ENCODE data around the gene SEMA3G.

SEMA3G gene

DNA sequence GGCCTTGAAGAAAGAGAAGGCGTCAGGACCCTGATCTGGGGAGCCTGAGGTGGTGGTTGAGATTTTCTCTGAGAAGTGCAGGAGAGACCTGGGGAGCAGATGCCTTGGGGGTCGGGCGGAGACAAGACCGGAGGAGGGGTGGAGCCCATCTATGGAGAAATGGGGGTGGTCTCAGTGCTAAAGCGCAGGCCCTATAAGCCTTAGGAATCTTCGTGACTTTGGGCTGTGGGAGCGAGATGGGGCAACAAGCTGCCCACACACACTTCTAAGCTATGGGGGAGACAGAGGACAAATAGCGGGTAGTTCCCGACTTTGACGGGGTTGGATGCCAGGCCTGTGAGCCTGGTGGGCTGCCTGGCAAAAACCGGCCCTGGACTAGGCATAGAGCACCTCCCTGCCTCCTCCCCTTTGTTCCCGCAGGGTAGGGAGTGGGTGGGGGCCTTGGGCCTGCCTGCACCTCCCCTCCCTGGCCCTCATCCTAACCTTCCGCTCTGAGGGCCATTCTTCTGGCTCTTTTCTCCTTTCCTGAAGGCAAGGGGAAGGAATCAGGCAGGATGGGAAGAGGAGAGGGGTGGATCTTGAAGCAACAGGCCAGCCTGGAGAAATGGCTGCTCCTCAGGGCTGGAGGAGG, 11.4 kb upstream of the SEMA3G start:
- no peaks in the 10 kb centered on the region for H4K20me1 ChIP-seq (ENCODE audit: control insufficient read depth, insufficient read depth, low read depth, low read length)
- H3K4me3 ChIP-seq (ENCODE audit: low read length): peak overlapping the region; percentile 91
- peaks cover 45% of the 10 kb centered on the region for H3K36me3 ChIP-seq (ENCODE audit: control insufficient read depth, low read length)
- H3K9me3 ChIP-seq (ENCODE audit: control insufficient read depth, insufficient read depth, low read length): no peaks in the 10 kb centered on the region
- peak overlapping the region; percentile 35; the same call in 1 of the 2 replicates for H3K27ac ChIP-seq (ENCODE audit: low read depth, low read length)
- H3K4me2 ChIP-seq (ENCODE audit: low read length): peak overlapping the region; percentile 76
- no peaks in the 10 kb centered on the region for H3F3A ChIP-seq (ENCODE audit: control insufficient read depth, insufficient read depth)
- H3K27me3 ChIP-seq (ENCODE audit: control insufficient read depth, low read length): no peaks in the 10 kb centered on the region
- TF ChIP-seq EZH2phosphoT487 (IDR thresholded peaks at IDR 0.05; ENCODE audit: borderline replicate concordance, low read length): no peak
- H3K79me2 ChIP-seq (ENCODE audit: control insufficient read depth, low read length): peaks cover 32% of the 10 kb centered on the region
- no peaks in the 10 kb centered on the region for H3K9me2 ChIP-seq (replicated peaks; ENCODE audit: control insufficient read depth, low read length)
- peaks cover 23% of the 10 kb centered on the region for H3K4me1 ChIP-seq (ENCODE audit: control insufficient read depth, low read length)

DNA sequence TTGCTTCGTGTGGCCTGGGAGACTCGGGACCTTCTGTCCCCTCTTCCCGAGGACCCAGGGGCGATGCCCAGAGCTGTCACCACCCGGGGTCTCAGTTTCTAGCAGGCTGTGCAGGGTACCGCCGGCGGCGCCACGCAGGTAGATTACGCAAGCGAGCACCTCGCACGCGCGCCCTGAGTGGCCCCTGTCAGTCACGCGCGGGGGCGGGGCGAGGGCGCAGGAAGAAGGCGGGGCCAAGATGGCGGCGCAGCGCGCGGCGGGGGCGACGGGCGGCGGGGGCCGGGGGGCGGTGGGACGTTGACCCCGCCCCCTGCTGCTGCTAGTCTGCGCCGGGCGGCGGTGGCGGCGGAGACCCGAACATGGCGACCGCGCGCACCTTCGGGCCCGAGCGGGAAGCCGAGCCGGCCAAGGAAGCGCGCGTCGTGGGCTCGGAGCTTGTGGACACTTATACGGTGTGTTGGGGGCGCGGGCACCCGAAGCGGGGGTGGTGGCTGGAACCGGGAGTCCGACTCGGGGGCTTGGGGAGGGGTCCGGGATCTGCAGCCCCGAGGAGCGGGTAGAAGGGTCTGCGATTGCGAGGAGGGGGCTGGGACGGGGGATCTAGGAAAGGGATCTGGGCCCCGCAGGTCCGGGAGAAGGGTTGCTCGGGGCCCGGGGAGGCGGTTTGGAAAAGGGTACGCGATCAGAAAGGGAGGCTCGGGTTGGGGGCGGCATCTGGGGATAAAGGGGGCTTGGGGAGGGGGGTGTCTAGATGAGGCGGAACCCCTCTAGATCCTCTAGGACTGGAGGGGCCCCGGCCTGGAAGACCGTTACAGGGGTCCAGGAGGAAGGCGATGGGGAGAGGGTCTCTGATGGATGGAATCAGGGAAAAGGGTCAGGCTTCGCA, 10.6 kb upstream of the SEMA3G start, which contains the start of gene NISCH:
Gene NISCH (plus strand): TSS at position 322 of the 886 bp plus-strand sequence. CDS start 38 bp downstream, at position 360.
- H3K27me3 ChIP-seq (ENCODE audit: control insufficient read depth, low read length): no peaks in the 10 kb centered on the region
- H3F3A ChIP-seq (ENCODE audit: control insufficient read depth, insufficient read depth): no peaks in the 10 kb centered on the region
- H3K36me3 ChIP-seq (ENCODE audit: control insufficient read depth, low read length): peaks cover 38% of the 10 kb centered on the region
- H3K9me3 ChIP-seq (ENCODE audit: control insufficient read depth, insufficient read depth, low read length): no peaks in the 10 kb centered on the region
- peaks cover 32% of the 10 kb centered on the region for H3K79me2 ChIP-seq (ENCODE audit: control insufficient read depth, low read length)
- H3K4me3 ChIP-seq (ENCODE audit: low read length): peak within 1 kb of the TSS; percentile 91
- H3K27ac ChIP-seq (ENCODE audit: low read depth, low read length): peak within 1 kb of the TSS; percentile 35
- peaks cover 23% of the 10 kb centered on the region for H3K4me1 ChIP-seq (ENCODE audit: control insufficient read depth, low read length)
- TF ChIP-seq EZH2phosphoT487 (IDR thresholded peaks at IDR 0.05; ENCODE audit: borderline replicate concordance, low read length): no peak
- TF ChIP-seq, protein P1, sequence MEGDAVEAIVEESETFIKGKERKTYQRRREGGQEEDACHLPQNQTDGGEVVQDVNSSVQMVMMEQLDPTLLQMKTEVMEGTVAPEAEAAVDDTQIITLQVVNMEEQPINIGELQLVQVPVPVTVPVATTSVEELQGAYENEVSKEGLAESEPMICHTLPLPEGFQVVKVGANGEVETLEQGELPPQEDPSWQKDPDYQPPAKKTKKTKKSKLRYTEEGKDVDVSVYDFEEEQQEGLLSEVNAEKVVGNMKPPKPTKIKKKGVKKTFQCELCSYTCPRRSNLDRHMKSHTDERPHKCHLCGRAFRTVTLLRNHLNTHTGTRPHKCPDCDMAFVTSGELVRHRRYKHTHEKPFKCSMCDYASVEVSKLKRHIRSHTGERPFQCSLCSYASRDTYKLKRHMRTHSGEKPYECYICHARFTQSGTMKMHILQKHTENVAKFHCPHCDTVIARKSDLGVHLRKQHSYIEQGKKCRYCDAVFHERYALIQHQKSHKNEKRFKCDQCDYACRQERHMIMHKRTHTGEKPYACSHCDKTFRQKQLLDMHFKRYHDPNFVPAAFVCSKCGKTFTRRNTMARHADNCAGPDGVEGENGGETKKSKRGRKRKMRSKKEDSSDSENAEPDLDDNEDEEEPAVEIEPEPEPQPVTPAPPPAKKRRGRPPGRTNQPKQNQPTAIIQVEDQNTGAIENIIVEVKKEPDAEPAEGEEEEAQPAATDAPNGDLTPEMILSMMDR (IDR thresholded peaks at IDR 0.05; ENCODE audit: low read depth, low read length, poor library complexity, severe bottlenecking): no peak
- H4K20me1 ChIP-seq (ENCODE audit: control insufficient read depth, insufficient read depth, low read depth, low read length): no peaks in the 10 kb centered on the region
- peak within 1 kb of the TSS; percentile 90 for H3K4me2 ChIP-seq (ENCODE audit: low read length)
- no peaks in the 10 kb centered on the region for H3K9me2 ChIP-seq (replicated peaks; ENCODE audit: control insufficient read depth, low read length)

GRCh38 chr3:52454938-52455282, 10.0 kb upstream of the SEMA3G start:
- Histone ChIP-seq H3K4me1 (ENCODE audit: control insufficient read depth, low read length) (peaks cover 23% of the 10 kb centered on the region), H3K27ac (ENCODE audit: low read depth, low read length) (peak overlapping the region; percentile 4; the same call in 1 of the 2 replicates), H3K9me2 (replicated peaks; ENCODE audit: control insufficient read depth, low read length) (no peaks in the 10 kb centered on the region), H4K20me1 (ENCODE audit: control insufficient read depth, insufficient read depth, low read depth, low read length) (no peaks in the 10 kb centered on the region), H3K79me2 (ENCODE audit: control insufficient read depth, low read length) (peaks cover 32% of the 10 kb centered on the region), H3K4me2 (ENCODE audit: low read length) (peak overlapping the region; percentile 90), H3K4me3 (ENCODE audit: low read length) (peak overlapping the region; percentile 91), H3K27me3 (ENCODE audit: control insufficient read depth, low read length) (no peaks in the 10 kb centered on the region), H3K36me3 (ENCODE audit: control insufficient read depth, low read length) (peaks cover 33% of the 10 kb centered on the region), H3F3A (ENCODE audit: control insufficient read depth, insufficient read depth) (no peaks in the 10 kb centered on the region), H3K9me3 (ENCODE audit: control insufficient read depth, insufficient read depth, low read length) (no peaks in the 10 kb centered on the region)
- no peak for TF ChIP-seq EZH2phosphoT487 (IDR thresholded peaks at IDR 0.05; ENCODE audit: borderline replicate concordance, low read length)
- TF ChIP-seq, protein P1 (IDR thresholded peaks at IDR 0.05; ENCODE audit: low read depth, low read length, poor library complexity, severe bottlenecking): no peak
